ENCODE data around the gene PIGB.

DNA sequence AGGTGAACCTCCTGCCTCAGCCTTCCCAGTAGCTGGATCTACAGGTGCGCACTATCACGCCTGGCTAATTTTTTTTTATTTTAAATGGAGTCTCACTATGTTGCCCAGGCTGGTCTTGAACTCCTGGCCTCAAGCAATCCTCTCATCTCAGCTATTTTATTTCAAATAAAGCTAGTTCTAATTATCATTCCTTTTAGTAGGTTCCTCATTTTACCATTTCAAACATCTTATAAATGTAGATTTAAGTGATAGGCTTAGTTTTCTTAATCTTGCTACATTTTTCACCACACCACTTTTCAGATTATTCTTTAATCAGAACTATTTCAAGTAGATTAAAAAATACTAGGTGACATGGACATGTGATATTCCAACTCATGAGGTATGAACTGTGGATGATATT lies 30.3 kb downstream of the PIGB start:
- TF ChIP-seq POLR2A (IDR thresholded peaks at IDR 0.05; ENCODE audit: low read length) (no peak), GATA1 (IDR thresholded peaks at IDR 0.05; ENCODE audit: low read depth, low read length) (no peak)
